HCT116 (cell line): ENCODE data around the gene STARD6.

ENCODE experiments used
- CEBPB ChIP-seq: IDR thresholded peaks from 2 replicates; pipeline ENCODE4 v1.6.1; 2012; ENCODE audit warnings: low read depth
- ELF1 ChIP-seq: IDR thresholded peaks from 2 replicates; pipeline ENCODE4 v1.6.1; 2012; ENCODE audit warnings: low read depth, borderline replicate concordance
- FOSL1 ChIP-seq: IDR thresholded peaks from 2 replicates; pipeline ENCODE4 v1.6.1; 2012; ENCODE audit warnings: low read depth
- POLR2A ChIP-seq: IDR thresholded peaks from 2 replicates; pipeline ENCODE4 v1.7.0; 2011; ENCODE audit warnings: borderline replicate concordance; ENCODE audit not compliant: insufficient read depth, insufficient read length; ENCODE audit errors: extremely low read depth
- POLR2AphosphoS5 ChIP-seq: IDR thresholded peaks from 2 replicates; pipeline ENCODE4 v1.6.1; 2011; ENCODE audit warnings: mild to moderate bottlenecking, low read depth, low read length, moderate library complexity
- ZNF274 ChIP-seq: fragments of 200-500 bp; sonication (Bioruptor generic); IDR thresholded peaks from 2 replicates; pipeline ENCODE4 v1.6.1; 2014; ENCODE audit warnings: mild to moderate bottlenecking, low read depth, low read length, inconsistent platforms
- TF ChIP-seq, protein P1 (sequence below), 3 experiments: fragments of 200-600 bp in 1 of 3; sonication (generic) in 1 of 3; IDR thresholded peaks in 2 of 3; conservative IDR thresholded peaks in 1 of 3; 2 replicates each; pipeline ENCODE4 v1.5.1; 2012 to 2017; ENCODE audit warnings: low read depth in 2 of 3, low read length in 2 of 3, antibody characterized with exemption in 1 of 3, borderline replicate concordance in 1 of 3, control low read depth in 1 of 3, mild to moderate bottlenecking in 1 of 3, mixed read lengths in 1 of 3, mixed run types in 1 of 3, moderate library complexity in 1 of 3; ENCODE audit not compliant: insufficient read depth in 1 of 3
- TF ChIP-seq, protein P2 (sequence below): IDR thresholded peaks from 2 replicates; pipeline ENCODE4 v1.6.1; 2012; ENCODE audit warnings: low read depth

DNA sequence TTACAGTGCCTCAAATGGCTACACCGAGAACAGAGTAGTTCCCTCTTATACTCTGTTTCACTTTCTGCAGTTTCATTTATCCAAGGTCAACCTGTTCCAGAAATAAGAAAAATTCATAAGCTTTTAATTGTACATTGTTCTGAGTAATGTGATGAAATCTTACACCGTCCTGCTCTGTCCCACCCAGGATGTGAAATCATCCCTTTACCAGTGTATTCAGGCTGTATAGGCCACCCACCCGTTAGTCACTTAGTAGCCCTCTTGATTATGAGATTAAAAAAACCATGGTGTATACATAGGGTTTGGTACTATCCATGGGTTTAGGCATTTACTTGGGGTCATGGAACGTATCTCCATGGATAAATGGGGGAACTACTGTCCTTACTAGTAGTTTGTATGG is 29.8 kb downstream of the STARD6 start:
- TF ChIP-seq FOSL1 (no peak), POLR2AphosphoS5 (no peak), ELF1 (no peak), ZNF274 (no peak), POLR2A (no peak), CEBPB (no peak)
- TF ChIP-seq, protein P1, sequence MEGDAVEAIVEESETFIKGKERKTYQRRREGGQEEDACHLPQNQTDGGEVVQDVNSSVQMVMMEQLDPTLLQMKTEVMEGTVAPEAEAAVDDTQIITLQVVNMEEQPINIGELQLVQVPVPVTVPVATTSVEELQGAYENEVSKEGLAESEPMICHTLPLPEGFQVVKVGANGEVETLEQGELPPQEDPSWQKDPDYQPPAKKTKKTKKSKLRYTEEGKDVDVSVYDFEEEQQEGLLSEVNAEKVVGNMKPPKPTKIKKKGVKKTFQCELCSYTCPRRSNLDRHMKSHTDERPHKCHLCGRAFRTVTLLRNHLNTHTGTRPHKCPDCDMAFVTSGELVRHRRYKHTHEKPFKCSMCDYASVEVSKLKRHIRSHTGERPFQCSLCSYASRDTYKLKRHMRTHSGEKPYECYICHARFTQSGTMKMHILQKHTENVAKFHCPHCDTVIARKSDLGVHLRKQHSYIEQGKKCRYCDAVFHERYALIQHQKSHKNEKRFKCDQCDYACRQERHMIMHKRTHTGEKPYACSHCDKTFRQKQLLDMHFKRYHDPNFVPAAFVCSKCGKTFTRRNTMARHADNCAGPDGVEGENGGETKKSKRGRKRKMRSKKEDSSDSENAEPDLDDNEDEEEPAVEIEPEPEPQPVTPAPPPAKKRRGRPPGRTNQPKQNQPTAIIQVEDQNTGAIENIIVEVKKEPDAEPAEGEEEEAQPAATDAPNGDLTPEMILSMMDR (IDR thresholded peaks at IDR 0.05 in 2 of 3, conservative IDR thresholded peaks at IDR 0.05 in 1 of 3; ENCODE audit: borderline replicate concordance in 1 of 3, insufficient read depth in 1 of 3, low read depth in 2 of 3, low read length in 2 of 3): no peak
- TF ChIP-seq, protein P2, sequence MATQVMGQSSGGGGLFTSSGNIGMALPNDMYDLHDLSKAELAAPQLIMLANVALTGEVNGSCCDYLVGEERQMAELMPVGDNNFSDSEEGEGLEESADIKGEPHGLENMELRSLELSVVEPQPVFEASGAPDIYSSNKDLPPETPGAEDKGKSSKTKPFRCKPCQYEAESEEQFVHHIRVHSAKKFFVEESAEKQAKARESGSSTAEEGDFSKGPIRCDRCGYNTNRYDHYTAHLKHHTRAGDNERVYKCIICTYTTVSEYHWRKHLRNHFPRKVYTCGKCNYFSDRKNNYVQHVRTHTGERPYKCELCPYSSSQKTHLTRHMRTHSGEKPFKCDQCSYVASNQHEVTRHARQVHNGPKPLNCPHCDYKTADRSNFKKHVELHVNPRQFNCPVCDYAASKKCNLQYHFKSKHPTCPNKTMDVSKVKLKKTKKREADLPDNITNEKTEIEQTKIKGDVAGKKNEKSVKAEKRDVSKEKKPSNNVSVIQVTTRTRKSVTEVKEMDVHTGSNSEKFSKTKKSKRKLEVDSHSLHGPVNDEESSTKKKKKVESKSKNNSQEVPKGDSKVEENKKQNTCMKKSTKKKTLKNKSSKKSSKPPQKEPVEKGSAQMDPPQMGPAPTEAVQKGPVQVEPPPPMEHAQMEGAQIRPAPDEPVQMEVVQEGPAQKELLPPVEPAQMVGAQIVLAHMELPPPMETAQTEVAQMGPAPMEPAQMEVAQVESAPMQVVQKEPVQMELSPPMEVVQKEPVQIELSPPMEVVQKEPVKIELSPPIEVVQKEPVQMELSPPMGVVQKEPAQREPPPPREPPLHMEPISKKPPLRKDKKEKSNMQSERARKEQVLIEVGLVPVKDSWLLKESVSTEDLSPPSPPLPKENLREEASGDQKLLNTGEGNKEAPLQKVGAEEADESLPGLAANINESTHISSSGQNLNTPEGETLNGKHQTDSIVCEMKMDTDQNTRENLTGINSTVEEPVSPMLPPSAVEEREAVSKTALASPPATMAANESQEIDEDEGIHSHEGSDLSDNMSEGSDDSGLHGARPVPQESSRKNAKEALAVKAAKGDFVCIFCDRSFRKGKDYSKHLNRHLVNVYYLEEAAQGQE: no peak
